Measurements from ENCODE around the gene USP46.

Gene USP46

GRCh38 chr4:52655506-52655905 is 3.6 kb downstream of the USP46 start:
- no peak for DNase-seq

GRCh38 chr4:52651996-52652672 is 7.0 kb downstream of the USP46 start:
- no peak for DNase-seq

DNA sequence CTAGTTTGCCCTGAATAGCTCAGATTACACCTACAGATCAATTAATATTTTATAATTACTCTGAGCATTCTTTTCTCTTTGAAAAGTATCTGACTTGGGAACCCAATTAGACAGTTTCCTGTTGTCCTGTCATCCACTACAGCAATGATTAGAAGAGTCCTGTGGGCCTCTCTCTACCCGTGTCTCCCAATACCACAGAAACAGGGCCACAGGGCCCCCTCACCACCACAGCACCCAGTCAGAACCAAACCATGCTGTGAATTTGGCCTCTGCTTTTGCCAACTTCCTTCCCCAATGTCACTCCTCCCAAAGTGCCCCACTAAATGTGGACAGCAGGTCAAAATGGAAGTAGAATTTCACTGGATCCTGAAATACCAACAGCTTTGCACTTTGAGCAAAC is 10.3 kb downstream of the USP46 start:
- no peak for DNase-seq

DNA sequence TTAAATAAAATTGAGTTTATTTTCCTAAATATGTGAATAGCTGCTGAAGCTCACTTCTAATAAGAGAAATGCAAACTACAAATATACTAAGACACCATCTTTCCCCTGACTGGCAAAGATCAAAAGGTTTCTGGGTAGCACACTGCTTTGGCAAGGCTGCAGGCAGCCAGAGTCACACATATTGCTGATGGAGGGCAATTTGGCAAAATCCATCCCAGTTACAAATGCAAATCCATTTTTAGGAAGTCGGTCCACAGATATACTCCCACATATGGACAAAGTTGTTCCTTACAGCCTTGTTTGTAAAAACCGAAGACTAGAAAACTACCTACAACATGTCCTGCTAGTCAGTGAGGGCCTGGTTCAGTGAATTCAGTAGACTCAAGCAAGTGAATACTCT is 12.4 kb downstream of the USP46 start:
- DNase-seq: no peak

GRCh38 chr4:52646096-52646495 is 13.0 kb downstream of the USP46 start:
- DNase-seq: no peak

DNA sequence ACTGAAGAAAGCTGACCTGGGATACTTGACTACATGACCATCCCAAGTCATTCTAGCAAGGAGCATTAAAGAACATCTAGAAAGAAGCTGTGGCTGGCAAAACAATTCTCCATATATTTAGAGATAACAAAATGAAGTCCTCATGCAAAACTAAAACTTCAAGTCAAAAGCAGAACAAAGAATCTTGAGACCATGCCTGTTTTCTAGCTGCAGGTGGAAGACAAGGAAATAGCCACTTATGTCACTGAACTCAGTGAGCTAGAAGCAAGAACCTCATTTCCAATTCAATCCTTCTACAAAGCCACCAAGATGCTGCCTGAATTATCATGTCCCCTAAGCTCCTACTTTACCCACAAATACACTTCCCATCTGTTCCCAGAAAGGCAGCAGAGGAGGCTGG is 13.8 kb downstream of the USP46 start:
- DNase-seq: no peak

DNA sequence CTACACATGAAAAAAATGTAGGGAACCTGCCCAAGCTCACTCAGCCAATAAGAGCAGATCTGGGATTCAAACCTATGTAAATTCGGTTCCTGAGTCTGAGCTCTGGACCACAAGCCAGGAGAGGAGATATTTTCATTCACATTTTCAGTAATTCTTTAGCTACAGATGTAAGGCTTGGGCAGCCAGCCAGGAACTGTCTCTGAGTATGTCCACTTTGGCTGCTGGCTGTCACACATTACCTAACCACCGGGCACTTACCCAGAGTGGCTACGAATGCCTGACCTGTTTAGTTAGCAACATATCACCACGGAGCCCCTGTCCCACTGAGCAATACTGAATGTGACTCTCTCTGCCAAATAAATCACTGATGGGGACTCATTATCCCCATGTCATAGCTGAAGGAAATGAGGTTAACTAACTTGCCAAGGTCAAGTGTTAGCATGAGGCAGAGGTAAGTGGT is 15.3 kb downstream of the USP46 start:
- DNase-seq: no peak

- DNase-seq: no peak
These were observed 15.9 kb downstream of the USP46 start for GRCh38 chr4:52643190-52643589.

GRCh38 chr4:52641854-52642563 is 17.1 kb downstream of the USP46 start:
- DNase-seq: no peak

DNA sequence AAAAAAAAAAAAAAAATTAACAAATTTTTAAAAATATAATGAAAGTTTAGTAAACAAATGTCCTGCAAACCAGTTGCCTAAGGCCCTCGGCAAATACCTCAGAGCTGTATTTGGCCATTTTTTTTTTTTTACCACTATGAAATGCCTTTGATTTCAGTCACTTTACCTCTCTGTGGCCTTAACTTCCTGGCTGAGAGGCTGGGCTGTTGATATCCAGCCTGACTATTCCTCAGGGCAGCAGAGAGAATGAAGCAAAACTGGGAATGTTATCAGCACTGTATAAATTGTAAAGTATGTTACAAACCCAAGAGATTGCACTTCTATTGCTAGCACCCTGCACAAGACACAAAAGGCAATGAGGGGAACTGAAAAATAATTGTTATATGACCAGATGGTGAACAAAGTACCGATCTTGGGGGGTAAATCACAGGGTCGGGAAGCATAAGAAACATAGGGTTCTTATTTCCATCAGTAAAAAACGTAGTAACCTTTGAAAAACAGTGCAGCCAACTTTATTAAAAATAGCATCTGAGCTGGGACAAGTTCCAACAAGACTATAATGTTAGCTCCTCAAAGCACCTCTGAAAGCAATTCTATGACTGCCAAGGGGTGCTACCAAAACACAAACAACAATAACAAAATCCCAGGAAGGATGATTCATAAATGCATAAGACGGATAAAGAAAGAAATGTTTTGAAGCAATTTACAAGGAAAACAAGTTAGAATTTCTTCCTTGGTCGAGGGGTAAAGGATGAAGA is 18.1 kb downstream of the USP46 start:
- no peak for DNase-seq

GRCh38 chr4:52638717-52639116 is 20.4 kb downstream of the USP46 start:
- DNase-seq: no peak

GRCh38 chr4:52637116-52637515 is 22.0 kb downstream of the USP46 start:
- DNase-seq: no peak

GRCh38 chr4:52635560-52635959 is 23.5 kb downstream of the USP46 start:
- DNase-seq: no peak

GRCh38 chr4:52635130-52635529 is 24.0 kb downstream of the USP46 start:
- DNase-seq: no peak

DNA sequence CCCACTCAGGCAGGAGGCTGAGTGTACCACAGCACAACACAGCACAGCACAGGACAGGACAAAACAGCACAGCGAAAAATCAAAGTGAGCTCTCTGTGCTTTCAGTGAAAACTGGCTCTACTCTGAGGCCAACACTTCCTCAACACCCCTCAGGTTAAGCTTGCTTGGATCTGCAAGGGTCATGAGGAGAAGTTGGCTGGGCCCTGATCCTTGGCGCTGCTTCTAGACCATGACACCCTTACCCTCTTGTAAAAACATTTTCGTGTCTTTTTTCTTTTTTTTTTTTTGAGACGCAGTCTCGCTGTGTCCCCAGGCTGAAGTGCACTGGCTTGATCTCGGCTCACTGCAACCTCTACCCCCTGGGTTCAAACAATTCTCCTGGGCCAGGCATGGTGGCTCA is 25.3 kb downstream of the USP46 start:
- no peak for DNase-seq

- no peak for DNase-seq
These were observed 30.1 kb downstream of the USP46 start for GRCh38 chr4:52628974-52629373.

DNA sequence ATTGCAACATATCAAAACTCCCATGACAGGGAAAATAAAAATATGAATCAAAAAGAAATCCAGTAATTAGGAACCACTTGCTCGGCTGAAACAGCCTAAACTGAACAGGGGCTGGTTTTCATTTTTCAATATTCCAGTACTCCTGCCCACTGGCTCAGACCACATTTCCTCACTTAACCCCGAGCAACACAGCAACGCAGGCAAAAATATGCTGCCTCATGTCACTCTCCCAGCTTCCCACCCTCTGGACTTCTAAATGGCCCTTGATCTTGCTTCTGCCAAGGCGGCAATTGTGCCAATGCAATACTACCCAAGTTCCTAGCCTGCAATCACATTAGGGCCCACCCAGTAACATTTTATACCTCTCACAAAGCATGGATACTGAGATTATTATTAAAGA is 30.6 kb downstream of the USP46 start:
- no peak for DNase-seq

GRCh38 chr4:52627876-52628275 is 31.2 kb downstream of the USP46 start:
- no peak for DNase-seq

GRCh38 chr4:52625216-52625615 is 33.9 kb downstream of the USP46 start:
- DNase-seq: no peak

- DNase-seq: no peak
These were observed 36.5 kb downstream of the USP46 start for GRCh38 chr4:52622564-52622963.

- no peak for DNase-seq
These were observed 37.5 kb downstream of the USP46 start for GRCh38 chr4:52621567-52621966.

DNA sequence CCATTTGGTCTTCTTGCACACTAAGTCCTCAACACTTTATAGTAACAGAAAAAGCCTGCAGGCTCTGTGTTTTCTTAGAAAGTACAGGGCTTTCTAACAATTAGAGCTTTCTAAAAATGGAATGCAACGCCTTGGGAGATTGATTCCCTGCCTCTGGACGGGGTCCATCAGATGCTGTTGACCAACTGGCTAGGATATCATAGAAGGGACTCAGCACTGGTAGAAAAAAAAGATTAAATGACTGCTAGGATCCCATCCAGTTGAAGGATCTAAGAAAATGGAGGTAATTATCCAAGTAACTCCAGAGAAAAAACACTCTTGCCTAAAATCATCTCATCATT is 39.5 kb downstream of the USP46 start:
- no peak for DNase-seq

- DNase-seq: no peak
These were observed 40.1 kb downstream of the USP46 start for GRCh38 chr4:52618795-52619590.

Data from central memory CD4-positive, alpha-beta T cell (primary cell).